ENCODE data around the gene PTPRU.
A peak's percentile ranks its signal among the peaks of the same experiment; 100 is the strongest.

The PTPRU gene

GRCh38 chr1:29237129-29237821 is 953 bp downstream of the PTPRU start (continued):
- TF ChIP-seq ZNF211 (tag by site-specific recombination; IDR thresholded peaks at IDR 0.05; ENCODE audit: low read depth), result no peak
- no peak for TF ChIP-seq ZNF501 (tag by site-specific recombination; IDR thresholded peaks at IDR 0.05)
- TF ChIP-seq AEBP2 (tag by site-specific recombination; IDR thresholded peaks at IDR 0.05; ENCODE audit: borderline replicate concordance), result peak; percentile 85
- TF ChIP-seq OVOL3 (tag by site-specific recombination; IDR thresholded peaks at IDR 0.05), result no peak
- TF ChIP-seq TRIM28 (IDR thresholded peaks at IDR 0.05; ENCODE audit: borderline replicate concordance, low read length), result no peak
- TF ChIP-seq ZNF423 (tag by site-specific recombination; IDR thresholded peaks at IDR 0.05), result no peak
- 0 out of 2 replicates have a peak, but pooled peaks have one; percentile 50 for TF ChIP-seq GLI4 (tag by site-specific recombination; IDR thresholded peaks at IDR 0.05)
- TF ChIP-seq ZNF521 (tag by site-specific recombination; IDR thresholded peaks at IDR 0.05), result no peak
- no peak for TF ChIP-seq REST (tag by site-specific recombination; IDR thresholded peaks at IDR 0.05)
- no peak for TF ChIP-seq ZBTB21 (tag by site-specific recombination; IDR thresholded peaks at IDR 0.05)
- TF ChIP-seq ZNF292 (tag by site-specific recombination; IDR thresholded peaks at IDR 0.05; ENCODE audit: borderline replicate concordance, low read depth), result no peak
- TF ChIP-seq ZNF248 (tag by site-specific recombination; IDR thresholded peaks at IDR 0.05), result no peak
- no peak for TF ChIP-seq ZNF518A (tag by site-specific recombination; conservative IDR thresholded peaks at IDR 0.05; ENCODE audit: low read depth)
- TF ChIP-seq ZNF692 (tag by site-specific recombination; IDR thresholded peaks at IDR 0.05), result peak; percentile 27; the same call in 1 of the 2 replicates
- 0 out of 2 replicates have a peak, but pooled peaks have one; percentile 26 for TF ChIP-seq ZNF398 (tag by site-specific recombination; IDR thresholded peaks at IDR 0.05)
- TF ChIP-seq ZNF26 (tag by site-specific recombination; IDR thresholded peaks at IDR 0.05), result no peak
- no peak for TF ChIP-seq ZNF548 (tag by site-specific recombination; IDR thresholded peaks at IDR 0.05)
- no peak for TF ChIP-seq ZNF302 (tag by site-specific recombination; IDR thresholded peaks at IDR 0.05; ENCODE audit: low read depth)
- no peak for TF ChIP-seq ZNF138 (tag by site-specific recombination; IDR thresholded peaks at IDR 0.05; ENCODE audit: borderline replicate concordance)
